ENCODE data around the gene PLXNA2.

- TF ChIP-seq GATA3 (IDR thresholded peaks at IDR 0.05; ENCODE audit: low read depth, low read length) (no peak), GATA2 (IDR thresholded peaks at IDR 0.05; ENCODE audit: low read depth, low read length) (no peak)
Observed at GRCh38 chr1:207984831-207985572, 259.2 kb downstream of the PLXNA2 start.
